ENCODE data around the gene LACTB.

Gene LACTB

GRCh38 chr15:63121382-63122001 is at the start of gene LACTB:
TSS of gene LACTB (plus strand) at chr15:63121861. CDS start at chr15:63121872, 11 bp downstream.
- peak; percentile 49 for DNase-seq (ENCODE audit: low read depth)

GRCh38 chr15:63072023-63072650 is 49.5 kb upstream of the LACTB start:
- DNase-seq (ENCODE audit: low read depth), result no peak

GRCh38 chr15:63072809-63073277 is 48.8 kb upstream of the LACTB start:
- no peak for DNase-seq (ENCODE audit: low read depth)

GRCh38 chr15:63073497-63074172 is 48.0 kb upstream of the LACTB start:
- DNase-seq (ENCODE audit: low read depth), result no peak

GRCh38 chr15:63075015-63075983 is 46.4 kb upstream of the LACTB start:
- no peak for DNase-seq (ENCODE audit: low read depth)

GRCh38 chr15:63075984-63076713 is 45.5 kb upstream of the LACTB start:
- DNase-seq (ENCODE audit: low read depth), result no peak

- no peak for DNase-seq (ENCODE audit: low read depth)
Measured at GRCh38 chr15:63076714-63077046, 45.0 kb upstream of the LACTB start.

GRCh38 chr15:63077952-63078351 is 43.7 kb upstream of the LACTB start:
- DNase-seq (ENCODE audit: low read depth), result no peak

- DNase-seq (ENCODE audit: low read depth), result no peak
Measured at GRCh38 chr15:63079947-63080626, 41.6 kb upstream of the LACTB start.

GRCh38 chr15:63080634-63081250 is 40.9 kb upstream of the LACTB start:
- no peak for DNase-seq (ENCODE audit: low read depth)

GRCh38 chr15:63082366-63082765 is 39.3 kb upstream of the LACTB start:
- no peak for DNase-seq (ENCODE audit: low read depth)

GRCh38 chr15:63083044-63083443 is 38.6 kb upstream of the LACTB start:
- no peak for DNase-seq (ENCODE audit: low read depth)

GRCh38 chr15:63083541-63083940 is 38.1 kb upstream of the LACTB start:
- no peak for DNase-seq (ENCODE audit: low read depth)

GRCh38 chr15:63084806-63085205 is 36.9 kb upstream of the LACTB start:
- DNase-seq (ENCODE audit: low read depth), result no peak

GRCh38 chr15:63085289-63085688 is 36.4 kb upstream of the LACTB start:
- DNase-seq (ENCODE audit: low read depth), result no peak

- no peak for DNase-seq (ENCODE audit: low read depth)
Measured at GRCh38 chr15:63086271-63086670, 35.4 kb upstream of the LACTB start.

GRCh38 chr15:63086947-63087346 is 34.7 kb upstream of the LACTB start:
- no peak for DNase-seq (ENCODE audit: low read depth)

- DNase-seq (ENCODE audit: low read depth), result no peak
Measured at GRCh38 chr15:63088533-63089245, 33.0 kb upstream of the LACTB start.

- DNase-seq (ENCODE audit: low read depth), result no peak
Measured at GRCh38 chr15:63089260-63090043, 32.2 kb upstream of the LACTB start.

All from stimulated activated CD8-positive, alpha-beta memory T cell treated with anti-CD3 and anti-CD28 coated beads, Interleukin-15, amount 100 ng/mL, for 1 hour (primary cell).